GM23248 (cell line): ENCODE results near the gene GALNT2.

ENCODE experiments used
- EZH2 ChIP-seq: fragments of 200-600 bp; sonication (generic); IDR thresholded peaks from 2 replicates; pipeline ENCODE4 v1.6.1; 2018; ENCODE audit warnings: antibody characterized with exemption, mild to moderate bottlenecking; ENCODE audit not compliant: insufficient read depth, poor library complexity, severe bottlenecking
- EZH2phosphoT487 ChIP-seq: fragments of 200-600 bp; sonication (generic); IDR thresholded peaks from 2 replicates; pipeline ENCODE4 v1.6.1; 2018; ENCODE audit warnings: antibody characterized with exemption, moderate library complexity, mild to moderate bottlenecking, low read depth; ENCODE audit not compliant: insufficient read depth

DNA sequence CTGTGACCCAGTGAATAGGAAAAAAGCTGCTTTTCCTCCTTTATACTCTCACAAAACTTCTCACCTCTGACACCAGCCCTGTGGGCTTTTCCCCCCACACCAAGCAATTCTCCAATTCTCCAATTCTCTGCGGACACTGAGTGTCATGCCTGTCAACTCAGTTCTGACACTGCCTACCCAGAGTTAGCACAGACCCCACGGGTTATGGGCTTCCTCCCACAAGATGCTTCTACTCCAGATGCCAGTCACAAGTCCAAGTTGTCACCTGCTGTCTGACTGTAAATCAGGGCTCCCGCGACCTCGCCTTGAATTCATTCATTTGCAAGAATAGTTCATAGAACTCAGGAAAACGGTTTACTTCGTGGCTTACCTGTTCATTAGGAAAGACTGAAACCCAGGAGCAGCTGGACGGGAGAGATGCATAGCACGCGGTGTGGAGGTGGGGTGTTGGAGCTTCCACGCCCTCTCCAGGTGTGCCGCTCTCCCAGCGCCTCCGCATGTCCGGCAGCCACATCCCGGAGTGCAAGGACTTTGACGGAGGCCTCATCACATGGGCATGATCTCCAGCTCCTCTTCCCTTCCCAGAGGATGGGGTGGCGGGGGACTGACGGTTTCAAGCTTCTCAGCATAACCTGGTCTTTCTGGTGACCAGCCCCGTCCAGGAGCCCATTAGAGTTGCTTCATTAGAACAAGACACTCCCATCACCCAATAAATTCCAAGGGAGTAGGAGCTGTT is 204.4 kb downstream of the GALNT2 start:
- TF ChIP-seq EZH2 (no peak), EZH2phosphoT487 (no peak)
